PC-3 (cell line): ENCODE measurements around the gene AMBN. TPM values are rescaled to one million over a fixed set of nuclear protein-coding genes. Genes with fewer than 3 reads are reported as not detected.
A peak's percentile ranks its signal among the peaks of the same experiment; 100 is the strongest.

Source experiments
- ATAC-seq: fragments of 200-7000 bp; cut with Tn5 transposase; 2 replicates; pipeline ENCODE4 v1.9.1; 2020; ENCODE audit warnings: mild to moderate bottlenecking, moderate library complexity
- BruUV-seq: library from RNA; stranded (reverse); fragments of 400-500 nt; replicated peaks from 2 replicates; lab custom pipeline; 2021; lab: Mats Ljungman, UMichigan
- CTCF ChIA-PET: fragments of 300-600 bp; sonication (Branson Sonifier 250); formaldehyde crosslinking; loops from one replicate; lab custom pipeline; 2022; ENCODE audit warnings: antibody characterized with exemption; lab: Charles Lee
- POLR2A ChIA-PET: fragments of 300-600 bp; sonication (Branson Sonifier 250); formaldehyde crosslinking; loops from one replicate; lab custom pipeline; 2022; ENCODE audit warnings: antibody characterized with exemption; ENCODE audit not compliant: unreplicated experiment; lab: Charles Lee
- DNase-seq: peaks from one replicate; pipeline ENCODE4 v3.0.0-alpha.2; 2015
- H2AFZ ChIP-seq: fragments of 300-600 bp; sonication (generic); 2 replicates; pipeline ENCODE4 v1.6.0; 2016; ENCODE audit warnings: antibody characterized with exemption, low read length
- H3F3A ChIP-seq: fragments of 300-600 bp; sonication (generic); one replicate; pipeline ENCODE4 v1.6.0; 2017; ENCODE audit warnings: antibody characterized with exemption, low read length, control low read depth, mild to moderate bottlenecking; ENCODE audit not compliant: unreplicated experiment
- H3K27ac ChIP-seq: fragments of 300-600 bp; sonication (generic); 2 replicates; pipeline ENCODE4 v1.5.1; 2016; ENCODE audit warnings: mild to moderate bottlenecking, low read length
- H3K27me3 ChIP-seq: fragments of 300-600 bp; sonication (generic); 2 replicates; pipeline ENCODE4 v1.6.1; 2016; ENCODE audit warnings: low read length, mixed read lengths
- H3K36me3 ChIP-seq: fragments of 300-600 bp; sonication (generic); 2 replicates; pipeline ENCODE4 v1.6.1; 2016; ENCODE audit warnings: low read depth, mixed run types, low read length, mixed read lengths
- H3K4me1 ChIP-seq: fragments of 300-600 bp; sonication (generic); 2 replicates; pipeline ENCODE4 v1.5.1; 2016; ENCODE audit warnings: low read length; ENCODE audit not compliant: insufficient read depth
- H3K4me2 ChIP-seq: fragments of 300-600 bp; sonication (generic); 2 replicates; pipeline ENCODE4 v1.6.0; 2016; ENCODE audit warnings: low read length
- H3K4me3 ChIP-seq: fragments of 300-600 bp; sonication (generic); 2 replicates; pipeline ENCODE4 v1.5.1; 2016; ENCODE audit warnings: mild to moderate bottlenecking, low read length, mixed read lengths
- H3K79me2 ChIP-seq: fragments of 300-600 bp; sonication (generic); 2 replicates; pipeline ENCODE4 v1.6.1; 2017; ENCODE audit warnings: low read length, mixed read lengths
- H3K9ac ChIP-seq: fragments of 300-600 bp; sonication (generic); 2 replicates; pipeline ENCODE4 v1.6.0; 2016; ENCODE audit warnings: mild to moderate bottlenecking, low read length
- H3K9me2 ChIP-seq: fragments of 300-600 bp; sonication (generic); replicated peaks from 2 replicates; pipeline ENCODE4 v1.6.1; 2016; ENCODE audit warnings: mixed run types, low read length, mixed read lengths
- H3K9me3 ChIP-seq: fragments of 300-600 bp; sonication (generic); 2 replicates; pipeline ENCODE4 v1.6.1; 2016; ENCODE audit warnings: low read length, mixed read lengths
- H4K20me1 ChIP-seq: fragments of 300-600 bp; sonication (generic); 2 replicates; pipeline ENCODE4 v1.6.1; 2016; ENCODE audit warnings: low read length, mixed read lengths
- CTCF ChIP-seq: fragments of 300-600 bp; sonication (generic); conservative IDR thresholded peaks from 2 replicates; pipeline ENCODE4 v1.5.1; 2017; ENCODE audit warnings: antibody characterized with exemption, low read depth, mild to moderate bottlenecking, low read length
- EZH2 ChIP-seq: fragments of 300-600 bp; sonication (generic); IDR thresholded peaks from one replicate; pipeline ENCODE4 v1.6.1; 2017; ENCODE audit warnings: antibody characterized with exemption, mild to moderate bottlenecking, low read length; ENCODE audit not compliant: unreplicated experiment
- EZH2phosphoT487 ChIP-seq: fragments of 300-600 bp; sonication (generic); IDR thresholded peaks from 2 replicates; pipeline ENCODE4 v1.6.1; 2018; ENCODE audit warnings: mild to moderate bottlenecking, antibody characterized with exemption, low read length, borderline replicate concordance
- intact Hi-C: fragments of 100-400 bp; cut with micrococcal nuclease; formaldehyde crosslinking; loops from 2 replicates; pipeline ENCODE4 v1.9.0; 2023
- total RNA-seq: library from RNA; depleted of rRNA; stranded (reverse); fragments of >200 nt; gene quantifications from 2 replicates; pipeline ENCODE4 v1.2.3, GENCODE V29; 2014

Gene AMBN
- total RNA-seq, 1 experiment from 2014 or later = not detected

- Histone ChIP-seq H3K36me3 (no peaks in the 10 kb centered on the region), H3K4me1 (no peaks in the 10 kb centered on the region), H3K9me3 (no peaks in the 10 kb centered on the region), H3K9ac (no peak overlapping the region), H3F3A (no peaks in the 10 kb centered on the region), H3K27ac (no peak overlapping the region), H3K4me2 (no peak overlapping the region), H3K4me3 (no peak overlapping the region), H3K79me2 (no peaks in the 10 kb centered on the region), H3K9me2 (no peaks in the 10 kb centered on the region), H4K20me1 (no peaks in the 10 kb centered on the region), H2AFZ (no peak overlapping the region), H3K27me3 (0 out of 2 replicates have a peak, but pooled peaks cover 4% of the 10 kb centered on the region)
- no peak for DNase-seq
- ChIA-PET CTCF (no interaction called here), POLR2A (interaction anchor here (0.6 kb wide), 1 partner anchor 10 kb away, joined by 12 read pairs; no protein-coding TSS in a partner anchor)
- no peak for ATAC-seq
- intact Hi-C loops = no loop called here
- no peak for TF ChIP-seq EZH2phosphoT487
- TF ChIP-seq EZH2 = no peak
- no peak for TF ChIP-seq CTCF
- no TSS peak for BruUV-seq
These were observed 2.1 kb downstream of the AMBN start for GRCh38 chr4:70594196-70594595.

GRCh38 chr4:70600305-70600704 is 8.2 kb downstream of the AMBN start:
- ChIA-PET CTCF (no interaction called here), POLR2A (no interaction called here)
- DNase-seq (no peak), ATAC-seq (no peak)
- intact Hi-C loops = no loop called here
- Histone ChIP-seq H3K27ac (no peak overlapping the region), H3F3A (no peaks in the 10 kb centered on the region), H3K36me3 (no peaks in the 10 kb centered on the region), H3K9ac (no peak overlapping the region), H3K4me1 (no peaks in the 10 kb centered on the region), H3K9me2 (no peaks in the 10 kb centered on the region), H3K9me3 (no peaks in the 10 kb centered on the region), H3K79me2 (no peaks in the 10 kb centered on the region), H3K27me3 (no peaks in the 10 kb centered on the region), H3K4me2 (no peak overlapping the region), H4K20me1 (no peaks in the 10 kb centered on the region), H2AFZ (no peak overlapping the region), H3K4me3 (no peak overlapping the region)
- no peak for TF ChIP-seq EZH2phosphoT487
- TF ChIP-seq CTCF = no peak
- no peak for TF ChIP-seq EZH2
- BruUV-seq = no TSS peak

- BruUV-seq = no TSS peak
- no peak for TF ChIP-seq EZH2phosphoT487
- no peak for TF ChIP-seq CTCF
- TF ChIP-seq EZH2 = no peak
- Histone ChIP-seq H3K4me2 (no peak overlapping the region), H3K9me2 (no peaks in the 10 kb centered on the region), H3K27ac (no peak overlapping the region), H3K79me2 (no peaks in the 10 kb centered on the region), H3K4me3 (no peak overlapping the region), H3F3A (no peaks in the 10 kb centered on the region), H3K27me3 (no peaks in the 10 kb centered on the region), H3K9me3 (no peaks in the 10 kb centered on the region), H3K36me3 (no peaks in the 10 kb centered on the region), H2AFZ (no peak overlapping the region), H4K20me1 (no peaks in the 10 kb centered on the region), H3K4me1 (no peaks in the 10 kb centered on the region), H3K9ac (no peak overlapping the region)
- CTCF ChIA-PET = no interaction called here
- DNase-seq (no peak), ATAC-seq (0 out of 2 replicates have a peak, but pooled peaks have one; percentile 23)
- POLR2A ChIA-PET = no interaction called here
- intact Hi-C loops = loop anchor here (1.0 kb wide), 3 partner anchors 51 to 409 kb away; partner anchors contain the start of gene UTP3
These were observed 8.9 kb downstream of the AMBN start for GRCh38 chr4:70600977-70601376.
